A673 (cell line): ENCODE data around the gene PES1.

Experiments used
- CTCF ChIP-seq: fragments of 300-800, 200-600 bp; sonication (generic); conservative IDR thresholded peaks from 2 replicates; pipeline ENCODE4 v1.5.1; 2017; ENCODE audit warnings: low read depth, mild to moderate bottlenecking, antibody characterized with exemption, low read length, moderate library complexity, mixed read lengths
- EZH2 ChIP-seq: fragments of 200-600 bp; sonication (generic); IDR thresholded peaks from 2 replicates; pipeline ENCODE4 v1.6.1; 2017; ENCODE audit warnings: borderline replicate concordance, low read depth, mild to moderate bottlenecking, mixed read lengths, antibody characterized with exemption, low read length; ENCODE audit not compliant: poor library complexity, severe bottlenecking

GRCh38 chr22:30603801-30604200, 12.1 kb upstream of the PES1 start:
- no peak for TF ChIP-seq CTCF
- TF ChIP-seq EZH2: no peak
